ENCODE measurements around the gene CADPS2.
A peak's percentile ranks its signal among the peaks of the same experiment; 100 is the strongest.

- TF ChIP-seq, protein P1, sequence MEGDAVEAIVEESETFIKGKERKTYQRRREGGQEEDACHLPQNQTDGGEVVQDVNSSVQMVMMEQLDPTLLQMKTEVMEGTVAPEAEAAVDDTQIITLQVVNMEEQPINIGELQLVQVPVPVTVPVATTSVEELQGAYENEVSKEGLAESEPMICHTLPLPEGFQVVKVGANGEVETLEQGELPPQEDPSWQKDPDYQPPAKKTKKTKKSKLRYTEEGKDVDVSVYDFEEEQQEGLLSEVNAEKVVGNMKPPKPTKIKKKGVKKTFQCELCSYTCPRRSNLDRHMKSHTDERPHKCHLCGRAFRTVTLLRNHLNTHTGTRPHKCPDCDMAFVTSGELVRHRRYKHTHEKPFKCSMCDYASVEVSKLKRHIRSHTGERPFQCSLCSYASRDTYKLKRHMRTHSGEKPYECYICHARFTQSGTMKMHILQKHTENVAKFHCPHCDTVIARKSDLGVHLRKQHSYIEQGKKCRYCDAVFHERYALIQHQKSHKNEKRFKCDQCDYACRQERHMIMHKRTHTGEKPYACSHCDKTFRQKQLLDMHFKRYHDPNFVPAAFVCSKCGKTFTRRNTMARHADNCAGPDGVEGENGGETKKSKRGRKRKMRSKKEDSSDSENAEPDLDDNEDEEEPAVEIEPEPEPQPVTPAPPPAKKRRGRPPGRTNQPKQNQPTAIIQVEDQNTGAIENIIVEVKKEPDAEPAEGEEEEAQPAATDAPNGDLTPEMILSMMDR (conservative IDR thresholded peaks at IDR 0.05; ENCODE audit: low read depth, low read length), result peak; percentile 45
- TF ChIP-seq MAFK (IDR thresholded peaks at IDR 0.05; ENCODE audit: low read depth, low read length), result no peak
- no peak for TF ChIP-seq MAZ (IDR thresholded peaks at IDR 0.05; ENCODE audit: borderline replicate concordance, low read depth, low read length)
- no peak for TF ChIP-seq CEBPB (IDR thresholded peaks at IDR 0.05; ENCODE audit: low read depth, low read length)
- no peak for TF ChIP-seq ELK1 (IDR thresholded peaks at IDR 0.05; ENCODE audit: borderline replicate concordance, low read depth, low read length)
- TF ChIP-seq POLR2A (IDR thresholded peaks at IDR 0.05; ENCODE audit: low read depth, low read length), result no peak
- TF ChIP-seq USF2 (IDR thresholded peaks at IDR 0.05; ENCODE audit: low read depth, low read length), result no peak
These were observed 353.6 kb downstream of the CADPS2 start for GRCh38 chr7:122532406-122533269.
